Measurements from ENCODE around the gene HRH1.
"Not testable (repeated sequence)": the region's sequence is repeated elsewhere in the genome, so short reads cannot be mapped to it uniquely, and the experiment has no call there.

Gene HRH1

GRCh38 chr3:11203961-11204360, 49.7 kb downstream of the HRH1 start (continued):
- TF ChIP-seq ZBTB10 (tag by site-specific recombination; IDR thresholded peaks at IDR 0.05): no peak
- TF ChIP-seq ZNF211 (tag by site-specific recombination; IDR thresholded peaks at IDR 0.05; ENCODE audit: low read depth): no peak
- TF ChIP-seq ZNF140 (tag by site-specific recombination; IDR thresholded peaks at IDR 0.05): no peak

- no peaks in the 10 kb centered on the region for H3K36me3 ChIP-seq (ENCODE audit: control insufficient read depth in 2 of 2, insufficient read depth in 1 of 2, low read length in 2 of 2)
- POLR2A ChIA-PET: no interaction called here
- TF ChIP-seq ZNF449 (tag by site-specific recombination; IDR thresholded peaks at IDR 0.05) (peak; percentile 90), ZSCAN23 (tag by site-specific recombination; IDR thresholded peaks at IDR 0.05) (no peak), ZBTB26 (tag by site-specific recombination; optimal IDR thresholded peaks at IDR 0.05) (no peak)
- no peak overlapping the region for H3K4me3 ChIP-seq (ENCODE audit: low read depth, low read length)
- H3K4me1 ChIP-seq (ENCODE audit: control insufficient read depth, insufficient read depth, low read length): no peaks in the 10 kb centered on the region
- H3K27ac ChIP-seq (ENCODE audit: extremely low read depth, low read depth, low read length): no peak overlapping the region
- CTCF ChIA-PET: interaction anchor here (0.6 to 4.2 kb wide), 6 partner anchors 9 to 154 kb away, joined by 3 to 26 read pairs (median 4); no protein-coding TSS in a partner anchor
- no peaks in the 10 kb centered on the region for H3K9me3 ChIP-seq (ENCODE audit: control insufficient read depth, insufficient read depth, low read depth, low read length)
Measured at GRCh38 chr3:11204697-11205348, 50.5 kb downstream of the HRH1 start.

- H3K4me1 ChIP-seq (ENCODE audit: control insufficient read depth, insufficient read depth, low read length); H3K36me3 ChIP-seq (ENCODE audit: control insufficient read depth in 2 of 2, insufficient read depth in 1 of 2, low read length in 2 of 2); H3K9me3 ChIP-seq (ENCODE audit: control insufficient read depth, insufficient read depth, low read depth, low read length); POLR2A ChIA-PET; H3K27ac ChIP-seq (ENCODE audit: extremely low read depth, low read depth, low read length); H3K4me3 ChIP-seq (ENCODE audit: low read depth, low read length): not testable (repeated sequence)
- TF ChIP-seq CTCF (tag by site-specific recombination; IDR thresholded peaks at IDR 0.05) (peak; percentile 43; the same call in 1 of the 2 replicates), ZNF654 (tag by site-specific recombination; IDR thresholded peaks at IDR 0.05; ENCODE audit: low read depth) (peak; percentile 33)
- CTCF ChIA-PET: interaction anchor here (0.8 to 4.2 kb wide), 5 partner anchors 10 to 145 kb away, joined by 3 to 26 read pairs (median 5); no protein-coding TSS in a partner anchor
Measured at GRCh38 chr3:11205881-11206280, 51.6 kb downstream of the HRH1 start.

GRCh38 chr3:11206316-11206715, 52.0 kb downstream of the HRH1 start:
- H3K4me3 ChIP-seq (ENCODE audit: low read depth, low read length): no peak overlapping the region
- CTCF ChIA-PET: interaction anchor here (1.2 to 4.2 kb wide), 3 partner anchors 13 to 146 kb away, joined by 3 to 26 read pairs (median 20); no protein-coding TSS in a partner anchor
- H3K36me3 ChIP-seq (ENCODE audit: control insufficient read depth in 2 of 2, insufficient read depth in 1 of 2, low read length in 2 of 2): no peaks in the 10 kb centered on the region
- H3K4me1 ChIP-seq (ENCODE audit: control insufficient read depth, insufficient read depth, low read length): no peaks in the 10 kb centered on the region
- POLR2A ChIA-PET: no interaction called here
- no peaks in the 10 kb centered on the region for H3K9me3 ChIP-seq (ENCODE audit: control insufficient read depth, insufficient read depth, low read depth, low read length)
- H3K27ac ChIP-seq (ENCODE audit: extremely low read depth, low read depth, low read length): no peak overlapping the region
- TF ChIP-seq ZXDB (tag by site-specific recombination; IDR thresholded peaks at IDR 0.05): no peak
- TF ChIP-seq TSHZ1 (tag by site-specific recombination; IDR thresholded peaks at IDR 0.05; ENCODE audit: borderline replicate concordance): no peak
- no peak for TF ChIP-seq ZFP41 (tag by site-specific recombination; IDR thresholded peaks at IDR 0.05; ENCODE audit: borderline replicate concordance)
- no peak for TF ChIP-seq ZNF416 (tag by site-specific recombination; IDR thresholded peaks at IDR 0.05)
- no peak for TF ChIP-seq ZNF391 (tag by site-specific recombination; IDR thresholded peaks at IDR 0.05; ENCODE audit: borderline replicate concordance, low read depth)
- no peak for TF ChIP-seq ZNF623 (tag by site-specific recombination; IDR thresholded peaks at IDR 0.05)
- no peak for TF ChIP-seq ZNF660 (tag by site-specific recombination; IDR thresholded peaks at IDR 0.05)
- TF ChIP-seq ZSCAN23 (tag by site-specific recombination; IDR thresholded peaks at IDR 0.05): no peak
- no peak for TF ChIP-seq ZNF23 (tag by site-specific recombination; IDR thresholded peaks at IDR 0.05; ENCODE audit: borderline replicate concordance)
- no peak for TF ChIP-seq ZNF580 (tag by site-specific recombination; IDR thresholded peaks at IDR 0.05)

Measured in HEK293 (cell line).